NCI-H2196 treated with DMSO at 0.1 percent for 48 hours (cell line): ENCODE results near the gene SH3RF3.

ENCODE experiments used
- DNase-seq: peaks from one replicate; lab custom pipeline; 2025; ENCODE audit not compliant: unreplicated experiment; lab: John Stamatoyannopoulos, UW

SH3RF3 gene

GRCh38 chr2:109371481-109372170 is 242.6 kb downstream of the SH3RF3 start:
- DNase-seq: no peak

- DNase-seq: no peak
Measured at GRCh38 chr2:109372171-109372568, 243.2 kb downstream of the SH3RF3 start.

GRCh38 chr2:109372614-109373013 is 243.6 kb downstream of the SH3RF3 start:
- no peak for DNase-seq

GRCh38 chr2:109373791-109374547 is 245.0 kb downstream of the SH3RF3 start:
- DNase-seq: no peak

- no peak for DNase-seq
Measured at GRCh38 chr2:109374548-109375130, 245.6 kb downstream of the SH3RF3 start.

- no peak for DNase-seq
Measured at GRCh38 chr2:109375131-109375561, 246.1 kb downstream of the SH3RF3 start.

GRCh38 chr2:109375656-109376055 is 246.7 kb downstream of the SH3RF3 start:
- DNase-seq: no peak

GRCh38 chr2:109376115-109376514 is 247.1 kb downstream of the SH3RF3 start:
- DNase-seq: no peak

GRCh38 chr2:109376796-109377495 is 247.9 kb downstream of the SH3RF3 start:
- DNase-seq: no peak

GRCh38 chr2:109377976-109378375 is 249.0 kb downstream of the SH3RF3 start:
- DNase-seq: no peak

- DNase-seq: no peak
Measured at GRCh38 chr2:109378682-109379081, 249.7 kb downstream of the SH3RF3 start.

GRCh38 chr2:109379507-109379906 is 250.5 kb downstream of the SH3RF3 start:
- DNase-seq: no peak

GRCh38 chr2:109380502-109381326 is 251.7 kb downstream of the SH3RF3 start:
- no peak for DNase-seq

GRCh38 chr2:109381327-109381820 is 252.4 kb downstream of the SH3RF3 start:
- DNase-seq: no peak

- DNase-seq: no peak
Measured at GRCh38 chr2:109382226-109382895, 253.4 kb downstream of the SH3RF3 start.

- DNase-seq: peak; percentile 55
Measured at GRCh38 chr2:109382951-109383350, 253.9 kb downstream of the SH3RF3 start.

- DNase-seq: no peak
Measured at GRCh38 chr2:109383505-109384307, 254.7 kb downstream of the SH3RF3 start.

GRCh38 chr2:109384308-109385271 is 255.6 kb downstream of the SH3RF3 start:
- DNase-seq: no peak
